ENCODE measurements around the gene VEPH1.

VEPH1 gene

GRCh38 chr3:157515398-157515797, 12.2 kb upstream of the VEPH1 start:
- no peak overlapping the region for H3K27ac ChIP-seq (ENCODE audit: low read length)
- H3K79me2 ChIP-seq (ENCODE audit: low read length) = no peaks in the 10 kb centered on the region
- H3K4me2 ChIP-seq (ENCODE audit: low read length) = no peak overlapping the region
- no peak for TF ChIP-seq EZH2phosphoT487 (IDR thresholded peaks at IDR 0.05; ENCODE audit: low read depth)
- TF ChIP-seq, protein P1, sequence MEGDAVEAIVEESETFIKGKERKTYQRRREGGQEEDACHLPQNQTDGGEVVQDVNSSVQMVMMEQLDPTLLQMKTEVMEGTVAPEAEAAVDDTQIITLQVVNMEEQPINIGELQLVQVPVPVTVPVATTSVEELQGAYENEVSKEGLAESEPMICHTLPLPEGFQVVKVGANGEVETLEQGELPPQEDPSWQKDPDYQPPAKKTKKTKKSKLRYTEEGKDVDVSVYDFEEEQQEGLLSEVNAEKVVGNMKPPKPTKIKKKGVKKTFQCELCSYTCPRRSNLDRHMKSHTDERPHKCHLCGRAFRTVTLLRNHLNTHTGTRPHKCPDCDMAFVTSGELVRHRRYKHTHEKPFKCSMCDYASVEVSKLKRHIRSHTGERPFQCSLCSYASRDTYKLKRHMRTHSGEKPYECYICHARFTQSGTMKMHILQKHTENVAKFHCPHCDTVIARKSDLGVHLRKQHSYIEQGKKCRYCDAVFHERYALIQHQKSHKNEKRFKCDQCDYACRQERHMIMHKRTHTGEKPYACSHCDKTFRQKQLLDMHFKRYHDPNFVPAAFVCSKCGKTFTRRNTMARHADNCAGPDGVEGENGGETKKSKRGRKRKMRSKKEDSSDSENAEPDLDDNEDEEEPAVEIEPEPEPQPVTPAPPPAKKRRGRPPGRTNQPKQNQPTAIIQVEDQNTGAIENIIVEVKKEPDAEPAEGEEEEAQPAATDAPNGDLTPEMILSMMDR (IDR thresholded peaks at IDR 0.05; ENCODE audit: low read depth, low read length) = no peak
- no peaks in the 10 kb centered on the region for H4K20me1 ChIP-seq (ENCODE audit: insufficient read depth, low read length)
- no peak overlapping the region for H3K9ac ChIP-seq (ENCODE audit: low read length)
- no peak overlapping the region for H2AFZ ChIP-seq (ENCODE audit: low read depth, low read length)
- no peak overlapping the region for H3K4me3 ChIP-seq (ENCODE audit: low read length)
- no peaks in the 10 kb centered on the region for H3K4me1 ChIP-seq (ENCODE audit: low read length)
- H3K27me3 ChIP-seq (ENCODE audit: low read depth, low read length) = 0 out of 2 replicates have a peak, but pooled peaks cover 3% of the 10 kb centered on the region
- H3K36me3 ChIP-seq (replicated peaks; ENCODE audit: low read depth, low read length) = no peaks in the 10 kb centered on the region
- H3K9me3 ChIP-seq (ENCODE audit: insufficient read depth, low read length) = peaks cover 3% of the 10 kb centered on the region; the same call in 1 of the 2 replicates

- Histone ChIP-seq H3K27ac (ENCODE audit: low read length) (no peak overlapping the region), H3K27me3 (ENCODE audit: low read depth, low read length) (0 out of 2 replicates have a peak, but pooled peaks cover 3% of the 10 kb centered on the region), H4K20me1 (ENCODE audit: insufficient read depth, low read length) (no peaks in the 10 kb centered on the region), H3K79me2 (ENCODE audit: low read length) (no peaks in the 10 kb centered on the region), H3K9me3 (ENCODE audit: insufficient read depth, low read length) (peaks cover 3% of the 10 kb centered on the region; the same call in 1 of the 2 replicates), H3K36me3 (replicated peaks; ENCODE audit: low read depth, low read length) (no peaks in the 10 kb centered on the region), H3K4me2 (ENCODE audit: low read length) (no peak overlapping the region), H3K4me3 (ENCODE audit: low read length) (no peak overlapping the region), H3K4me1 (ENCODE audit: low read length) (no peaks in the 10 kb centered on the region), H2AFZ (ENCODE audit: low read depth, low read length) (no peak overlapping the region), H3K9ac (ENCODE audit: low read length) (no peak overlapping the region)
- TF ChIP-seq EZH2phosphoT487 (IDR thresholded peaks at IDR 0.05; ENCODE audit: low read depth) = no peak
- TF ChIP-seq, protein P1 (IDR thresholded peaks at IDR 0.05; ENCODE audit: low read depth, low read length) = no peak
Measured at GRCh38 chr3:157514371-157514895, 11.2 kb upstream of the VEPH1 start.

DNA sequence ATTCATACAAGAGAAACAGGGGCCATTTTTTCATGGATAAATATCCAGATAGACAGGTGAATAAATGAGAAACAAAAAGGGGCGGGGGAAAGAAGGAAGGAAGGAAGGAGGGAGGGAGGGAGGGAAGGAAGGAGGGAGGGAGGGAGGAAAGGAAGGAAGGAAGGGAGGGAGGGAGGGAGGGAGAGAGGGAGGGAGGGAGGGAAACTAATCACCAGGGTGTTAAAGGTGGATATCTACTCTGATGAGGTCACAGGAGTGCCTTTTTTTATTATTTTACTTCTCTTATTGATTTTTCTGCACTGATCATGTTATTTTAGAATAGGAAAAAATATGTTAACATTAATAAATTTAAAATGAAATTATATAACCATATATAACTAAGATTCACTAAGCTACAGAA, 10.4 kb upstream of the VEPH1 start:
- Histone ChIP-seq H3K9me3 (ENCODE audit: insufficient read depth, low read length) (no peaks in the 10 kb centered on the region), H4K20me1 (ENCODE audit: insufficient read depth, low read length) (no peaks in the 10 kb centered on the region), H3K27ac (ENCODE audit: low read length) (no peak overlapping the region), H3K4me1 (ENCODE audit: low read length) (no peaks in the 10 kb centered on the region), H3K4me2 (ENCODE audit: low read length) (no peak overlapping the region), H2AFZ (ENCODE audit: low read depth, low read length) (no peak overlapping the region), H3K36me3 (replicated peaks; ENCODE audit: low read depth, low read length) (no peaks in the 10 kb centered on the region), H3K4me3 (ENCODE audit: low read length) (no peak overlapping the region), H3K9ac (ENCODE audit: low read length) (no peak overlapping the region), H3K79me2 (ENCODE audit: low read length) (no peaks in the 10 kb centered on the region), H3K27me3 (ENCODE audit: low read depth, low read length) (0 out of 2 replicates have a peak, but pooled peaks cover 3% of the 10 kb centered on the region)
- TF ChIP-seq, protein P1 (IDR thresholded peaks at IDR 0.05; ENCODE audit: low read depth, low read length) = no peak
- TF ChIP-seq EZH2phosphoT487 (IDR thresholded peaks at IDR 0.05; ENCODE audit: low read depth) = no peak

- Histone ChIP-seq H3K4me3 (ENCODE audit: low read length) (no peak overlapping the region), H3K27ac (ENCODE audit: low read length) (no peak overlapping the region), H3K79me2 (ENCODE audit: low read length) (no peaks in the 10 kb centered on the region), H3K27me3 (ENCODE audit: low read depth, low read length) (0 out of 2 replicates have a peak, but pooled peaks cover 3% of the 10 kb centered on the region), H3K4me2 (ENCODE audit: low read length) (no peak overlapping the region), H3K36me3 (replicated peaks; ENCODE audit: low read depth, low read length) (no peaks in the 10 kb centered on the region), H2AFZ (ENCODE audit: low read depth, low read length) (no peak overlapping the region), H3K4me1 (ENCODE audit: low read length) (no peaks in the 10 kb centered on the region; the same call in 1 of the 2 replicates), H4K20me1 (ENCODE audit: insufficient read depth, low read length) (no peaks in the 10 kb centered on the region), H3K9ac (ENCODE audit: low read length) (no peak overlapping the region), H3K9me3 (ENCODE audit: insufficient read depth, low read length) (no peaks in the 10 kb centered on the region)
- TF ChIP-seq, protein P1 (IDR thresholded peaks at IDR 0.05; ENCODE audit: low read depth, low read length) = no peak
- TF ChIP-seq EZH2phosphoT487 (IDR thresholded peaks at IDR 0.05; ENCODE audit: low read depth) = no peak
Measured at GRCh38 chr3:157512534-157512933, 9.3 kb upstream of the VEPH1 start.
